SIG-M5 (cell line): ENCODE data around the gene NXPH2.

Experiments
- DNase-seq: peaks from one replicate; lab custom pipeline; 2025; lab: John Stamatoyannopoulos, UW

Gene NXPH2

GRCh38 chr2:138779781-138780445, at the start of gene NXPH2:
NXPH2 (minus strand) TSS chr2:138780390; CDS start chr2:138780241, 149 bp downstream.
- DNase-seq = no peak

DNA sequence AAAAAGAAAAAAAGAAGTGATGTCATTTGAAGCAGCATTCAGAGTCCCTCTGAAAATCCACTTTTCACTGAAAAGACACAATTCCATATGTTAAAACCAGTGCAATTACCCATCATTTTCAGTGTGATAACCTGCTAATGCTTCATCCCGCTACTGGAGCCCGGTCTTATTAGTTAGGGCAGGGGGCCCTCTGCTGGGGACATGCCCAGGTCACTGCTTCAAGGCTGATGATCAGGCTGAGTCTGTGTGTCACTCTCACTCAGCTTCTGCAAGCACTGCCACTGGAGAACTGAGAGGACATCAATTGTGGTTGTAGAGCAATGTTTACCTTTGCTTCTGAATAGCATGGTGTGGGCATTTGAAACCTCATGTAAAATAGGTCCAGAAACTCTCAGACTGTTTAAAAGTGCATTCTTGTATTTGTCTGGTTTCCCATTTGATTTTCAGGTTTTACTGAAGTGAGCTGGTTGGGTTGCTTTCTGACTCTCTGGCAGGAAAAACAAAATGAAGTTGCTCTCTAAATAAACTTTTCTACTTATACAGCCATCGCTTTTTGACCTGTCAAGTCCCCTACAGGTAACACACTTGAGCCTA, 49.2 kb upstream of the NXPH2 start:
- no peak for DNase-seq

- peak; percentile 13 for DNase-seq
Measured at GRCh38 chr2:138827426-138828054, 47.4 kb upstream of the NXPH2 start.

DNA sequence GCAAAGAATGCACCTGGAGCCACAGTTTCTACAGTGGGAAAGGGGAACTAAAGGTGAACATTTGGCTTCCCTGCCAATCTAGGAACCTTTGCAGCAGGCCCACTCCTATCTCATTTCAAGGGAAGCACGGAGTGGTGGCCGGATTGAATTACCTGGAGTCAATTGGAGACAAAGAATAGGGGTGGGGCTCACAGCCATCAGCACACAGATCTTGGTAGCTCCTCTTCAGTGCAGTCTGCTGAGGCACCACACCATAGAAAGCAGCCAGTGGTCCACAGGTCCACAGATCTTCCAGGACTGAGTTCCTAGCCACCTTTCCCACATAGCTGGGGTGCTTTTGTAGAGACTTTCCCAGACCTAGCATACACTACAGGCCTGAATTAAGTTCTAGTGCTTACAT, 43.5 kb upstream of the NXPH2 start:
- no peak for DNase-seq

- no peak for DNase-seq
Measured at GRCh38 chr2:138819964-138820363, 39.8 kb upstream of the NXPH2 start.

GRCh38 chr2:138818556-138818955, 38.4 kb upstream of the NXPH2 start:
- no peak for DNase-seq

- DNase-seq = no peak
Measured at GRCh38 chr2:138814123-138814898, 34.1 kb upstream of the NXPH2 start.

DNA sequence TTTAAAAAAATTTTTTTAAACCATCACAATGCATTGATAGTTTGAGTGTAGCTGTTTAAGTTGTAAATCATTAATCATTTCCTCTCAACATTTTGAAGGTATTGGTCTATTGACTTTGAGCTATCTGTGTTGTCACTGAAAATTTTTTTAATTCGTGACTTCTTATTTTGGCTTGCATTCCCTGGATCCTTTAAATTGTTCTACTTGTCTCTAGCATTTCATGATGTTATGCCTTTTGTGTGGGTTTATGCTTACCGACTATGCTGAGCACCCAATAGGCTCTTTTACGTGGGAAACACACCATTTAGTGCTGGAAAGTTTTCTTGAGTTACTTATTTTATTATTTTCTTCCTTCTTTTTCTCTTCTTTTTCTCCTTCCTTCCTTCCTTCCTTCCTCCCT, 31.2 kb upstream of the NXPH2 start:
- no peak for DNase-seq

DNA sequence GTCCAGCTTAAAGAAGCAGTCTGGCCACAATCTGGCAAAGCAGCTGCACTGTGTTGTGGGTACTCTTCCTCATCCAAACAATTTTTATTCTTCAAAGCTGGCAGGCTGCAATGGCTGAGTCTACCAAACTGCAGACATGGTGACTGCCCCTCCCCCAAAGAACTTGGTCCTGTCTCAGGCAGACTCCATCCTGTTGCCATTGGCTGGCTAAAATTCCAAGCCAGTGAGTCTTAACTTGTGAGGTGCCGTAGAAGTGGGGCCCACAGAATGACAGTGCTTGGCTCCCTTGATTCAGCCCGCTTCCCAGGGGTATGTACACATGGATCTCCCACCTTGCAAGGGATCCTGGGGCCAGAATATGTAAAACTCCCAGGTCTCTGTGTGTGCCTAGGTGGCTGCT, 14.5 kb upstream of the NXPH2 start:
- no peak for DNase-seq

DNA sequence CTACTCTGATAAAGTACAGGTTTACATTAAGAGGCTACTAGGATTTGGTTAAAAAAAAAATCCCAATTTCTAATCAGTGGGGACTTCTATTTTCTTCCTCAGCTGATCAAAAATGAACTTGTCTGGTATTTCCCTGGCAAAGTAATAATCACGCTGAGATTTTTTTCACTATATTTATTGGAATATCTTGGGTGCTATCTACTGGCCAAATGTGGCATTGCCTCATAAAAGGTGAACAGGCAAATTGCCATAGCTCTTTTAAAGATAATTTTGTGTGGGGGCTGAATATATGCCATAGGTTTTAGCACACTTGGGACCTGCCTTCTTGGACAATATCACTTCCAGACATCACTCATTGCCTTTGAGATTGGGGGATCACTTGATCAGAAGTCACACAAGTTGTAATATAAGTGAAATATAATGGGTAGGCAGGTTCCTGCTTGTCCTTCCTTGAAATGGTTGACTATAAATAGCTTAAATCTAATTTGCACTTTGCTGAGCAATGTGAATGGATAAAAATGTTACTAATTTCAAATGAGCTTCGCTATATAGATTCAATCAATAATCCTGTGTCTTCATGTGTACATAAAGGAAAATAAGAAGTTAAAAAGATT, 7.0 kb upstream of the NXPH2 start:
- no peak for DNase-seq

DNA sequence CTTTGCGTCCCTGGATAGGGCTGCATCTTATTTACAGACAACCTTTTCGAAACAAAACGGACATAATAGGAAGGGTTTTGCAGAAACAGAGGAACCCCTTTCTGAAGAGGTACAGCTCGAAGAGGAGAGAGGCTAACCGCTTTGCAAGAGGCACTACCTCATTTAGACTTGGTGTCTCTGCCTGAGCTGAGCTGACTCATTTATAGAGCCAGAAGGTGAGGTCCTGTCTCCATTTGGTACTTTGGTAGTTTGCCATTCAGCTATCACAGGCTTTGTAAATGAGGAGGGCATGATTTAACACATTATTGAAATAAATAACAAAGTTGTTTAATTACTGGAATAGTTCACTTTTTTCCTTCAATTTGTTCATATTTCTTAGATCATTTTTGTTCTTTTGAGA, 2.2 kb upstream of the NXPH2 start:
- no peak for DNase-seq

DNA sequence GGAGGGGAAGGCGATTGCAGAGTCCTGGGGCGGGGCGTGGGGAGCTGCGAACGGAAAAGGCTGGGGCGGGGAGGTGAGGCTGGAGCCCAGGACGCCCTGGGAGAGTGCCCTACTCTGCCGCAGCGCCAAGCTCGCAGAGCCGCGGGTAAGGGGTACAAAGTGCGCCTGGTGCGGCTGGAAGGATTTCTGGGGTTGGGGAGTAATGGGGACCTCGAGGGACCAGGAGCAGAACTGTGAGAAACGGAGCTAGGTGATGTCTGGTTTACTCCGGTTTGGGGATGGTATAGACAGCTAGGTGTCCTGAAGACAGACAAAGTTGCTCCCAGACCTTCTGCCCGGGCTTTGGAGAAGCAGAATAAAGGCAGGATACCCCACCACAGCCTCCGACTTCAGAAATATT, 718 bp upstream of the NXPH2 start:
- no peak for DNase-seq

- no peak for DNase-seq
Measured at GRCh38 chr2:138780446-138780880, 273 bp upstream of the NXPH2 start.

DNA sequence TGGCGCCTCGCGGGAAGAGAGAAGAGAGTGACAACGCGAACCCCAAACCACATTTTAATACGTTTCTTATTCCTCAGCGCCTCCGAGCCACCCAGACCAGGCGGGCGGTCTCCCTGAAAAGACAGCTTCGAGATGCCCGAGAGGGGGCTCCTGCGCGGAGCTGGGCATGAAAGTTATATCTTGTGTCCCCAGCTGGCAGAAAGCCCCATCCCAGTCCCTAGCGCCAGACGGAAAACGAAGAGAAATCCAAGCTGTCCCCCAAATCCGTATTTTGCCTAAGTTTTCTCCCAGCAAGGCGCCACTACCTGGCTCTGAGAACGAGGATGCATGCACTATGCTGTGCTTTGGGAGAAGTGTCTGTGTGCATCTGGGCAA, 797 bp downstream of the NXPH2 start:
- DNase-seq = no peak

GRCh38 chr2:138777996-138778395, 2.2 kb downstream of the NXPH2 start:
- no peak for DNase-seq

GRCh38 chr2:138775736-138776135, 4.5 kb downstream of the NXPH2 start:
- DNase-seq = no peak

DNA sequence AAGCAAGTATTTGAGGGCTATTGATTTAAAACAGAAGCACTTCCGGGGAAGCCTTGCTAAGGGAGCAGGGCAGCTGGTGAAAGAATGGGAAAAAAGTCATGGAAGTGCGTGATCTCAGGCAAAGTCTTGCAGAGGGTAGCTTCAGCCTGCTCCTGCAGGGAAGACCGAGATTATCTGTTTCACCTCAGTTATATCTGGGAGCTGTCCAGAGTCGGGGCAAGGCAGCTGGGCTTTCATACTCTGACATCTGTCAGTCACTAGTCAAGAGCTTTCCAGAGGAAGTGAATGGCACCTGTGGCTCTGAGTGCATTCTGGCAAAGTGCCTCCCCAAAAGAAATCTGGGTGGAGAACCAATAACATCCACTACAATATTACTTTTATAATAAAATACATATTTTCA, 8.7 kb downstream of the NXPH2 start:
- DNase-seq = no peak

DNA sequence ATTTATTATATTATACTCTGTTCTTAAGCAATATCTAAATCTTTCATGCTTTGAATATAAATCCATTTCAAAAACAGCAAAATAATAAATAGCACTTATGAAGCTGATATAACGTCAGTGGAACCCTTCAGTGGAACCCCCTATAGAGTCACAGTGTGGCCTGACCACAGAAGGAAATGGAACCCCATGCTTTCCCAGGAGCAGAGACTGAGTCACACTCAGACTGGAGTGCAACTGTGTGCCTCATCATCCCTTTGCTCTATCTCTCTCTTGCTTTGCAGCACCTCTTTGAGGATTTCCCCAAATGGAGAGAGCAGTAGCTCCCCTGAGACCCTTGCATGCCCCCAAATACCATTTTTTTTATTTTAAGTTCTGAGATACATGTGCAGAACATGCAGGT, 13.1 kb downstream of the NXPH2 start:
- DNase-seq = no peak

DNA sequence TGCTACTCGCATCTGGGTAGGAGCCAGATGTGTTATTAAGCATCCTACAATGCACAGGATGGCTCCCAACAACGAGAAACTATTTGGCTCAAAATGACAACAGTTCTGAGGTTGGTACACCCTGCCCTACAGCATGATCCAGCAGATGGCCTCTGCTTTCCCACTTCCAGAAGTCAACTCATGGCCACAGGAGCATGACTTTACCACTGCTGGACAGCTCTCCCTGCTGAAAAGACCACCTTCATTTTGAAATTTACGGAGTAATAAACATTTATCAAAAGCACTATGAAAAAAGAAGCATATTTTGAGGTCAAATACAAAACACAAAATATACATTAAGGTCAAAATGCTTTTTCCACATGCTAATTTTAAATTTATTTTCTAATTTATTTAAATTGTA, 13.7 kb downstream of the NXPH2 start:
- no peak for DNase-seq

DNA sequence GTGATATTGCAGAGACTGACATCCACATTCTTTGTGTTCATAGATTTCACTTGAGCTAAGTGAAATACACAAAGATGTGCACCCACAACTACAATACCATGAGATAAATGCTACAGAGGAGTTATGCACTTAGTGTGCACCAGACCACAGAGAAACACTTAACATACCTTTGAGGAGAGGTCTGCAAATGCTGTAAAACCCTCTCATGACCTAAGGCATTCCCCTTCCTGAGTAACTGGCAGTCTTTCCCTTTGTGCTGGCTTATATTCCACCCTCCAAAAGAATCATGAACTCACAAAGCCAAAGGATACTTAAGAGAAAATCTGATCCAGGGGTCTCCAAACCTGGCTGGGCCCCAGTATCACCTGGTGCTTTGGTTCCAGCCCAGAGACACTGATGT, 16.2 kb downstream of the NXPH2 start:
- DNase-seq = no peak

- no peak for DNase-seq
Measured at GRCh38 chr2:138762533-138762932, 17.7 kb downstream of the NXPH2 start.

DNA sequence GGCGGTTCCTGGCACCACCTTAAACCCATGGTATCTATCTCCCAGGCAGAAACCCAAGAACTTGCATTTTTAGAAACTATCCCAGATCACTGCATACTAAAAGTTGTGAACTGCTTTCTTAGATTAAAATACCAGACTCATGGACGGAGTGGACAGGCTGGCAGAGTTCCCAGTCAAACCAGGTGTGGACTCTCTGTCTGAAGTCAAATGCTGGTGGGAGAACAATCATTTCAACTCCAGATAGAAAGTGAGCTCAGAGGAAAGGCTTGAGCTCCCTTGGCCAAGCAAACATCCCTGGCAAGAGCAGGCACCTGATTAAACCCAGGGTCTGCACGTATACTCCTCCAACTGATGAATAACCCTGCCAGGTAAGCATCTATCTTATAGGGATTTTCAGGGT, 19.5 kb downstream of the NXPH2 start:
- DNase-seq = no peak
